ENCODE data around the gene ERBB2. TPM values are rescaled to one million over a fixed set of nuclear protein-coding genes. Genes with fewer than 3 reads are reported as not detected.

Gene ERBB2
- 10 to 100 TPM in 3 of 4 donors, 1 to 10 TPM in 1; 8.5 to 13.2 (median 12.3) TPM for total RNA-seq

DNA sequence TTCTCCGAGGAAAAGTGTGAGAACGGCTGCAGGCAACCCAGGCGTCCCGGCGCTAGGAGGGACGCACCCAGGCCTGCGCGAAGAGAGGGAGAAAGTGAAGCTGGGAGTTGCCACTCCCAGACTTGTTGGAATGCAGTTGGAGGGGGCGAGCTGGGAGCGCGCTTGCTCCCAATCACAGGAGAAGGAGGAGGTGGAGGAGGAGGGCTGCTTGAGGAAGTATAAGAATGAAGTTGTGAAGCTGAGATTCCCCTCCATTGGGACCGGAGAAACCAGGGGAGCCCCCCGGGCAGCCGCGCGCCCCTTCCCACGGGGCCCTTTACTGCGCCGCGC, at the start of gene ERBB2:
Gene ERBB2, plus strand, starts transcription at position 247 of the 330 bp plus-strand sequence. CDS start 175 bp downstream, outside the sequence.
- TF ChIP-seq, protein P1, sequence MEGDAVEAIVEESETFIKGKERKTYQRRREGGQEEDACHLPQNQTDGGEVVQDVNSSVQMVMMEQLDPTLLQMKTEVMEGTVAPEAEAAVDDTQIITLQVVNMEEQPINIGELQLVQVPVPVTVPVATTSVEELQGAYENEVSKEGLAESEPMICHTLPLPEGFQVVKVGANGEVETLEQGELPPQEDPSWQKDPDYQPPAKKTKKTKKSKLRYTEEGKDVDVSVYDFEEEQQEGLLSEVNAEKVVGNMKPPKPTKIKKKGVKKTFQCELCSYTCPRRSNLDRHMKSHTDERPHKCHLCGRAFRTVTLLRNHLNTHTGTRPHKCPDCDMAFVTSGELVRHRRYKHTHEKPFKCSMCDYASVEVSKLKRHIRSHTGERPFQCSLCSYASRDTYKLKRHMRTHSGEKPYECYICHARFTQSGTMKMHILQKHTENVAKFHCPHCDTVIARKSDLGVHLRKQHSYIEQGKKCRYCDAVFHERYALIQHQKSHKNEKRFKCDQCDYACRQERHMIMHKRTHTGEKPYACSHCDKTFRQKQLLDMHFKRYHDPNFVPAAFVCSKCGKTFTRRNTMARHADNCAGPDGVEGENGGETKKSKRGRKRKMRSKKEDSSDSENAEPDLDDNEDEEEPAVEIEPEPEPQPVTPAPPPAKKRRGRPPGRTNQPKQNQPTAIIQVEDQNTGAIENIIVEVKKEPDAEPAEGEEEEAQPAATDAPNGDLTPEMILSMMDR (IDR thresholded peaks at IDR 0.05; ENCODE audit: low read depth), result no peak

DNA sequence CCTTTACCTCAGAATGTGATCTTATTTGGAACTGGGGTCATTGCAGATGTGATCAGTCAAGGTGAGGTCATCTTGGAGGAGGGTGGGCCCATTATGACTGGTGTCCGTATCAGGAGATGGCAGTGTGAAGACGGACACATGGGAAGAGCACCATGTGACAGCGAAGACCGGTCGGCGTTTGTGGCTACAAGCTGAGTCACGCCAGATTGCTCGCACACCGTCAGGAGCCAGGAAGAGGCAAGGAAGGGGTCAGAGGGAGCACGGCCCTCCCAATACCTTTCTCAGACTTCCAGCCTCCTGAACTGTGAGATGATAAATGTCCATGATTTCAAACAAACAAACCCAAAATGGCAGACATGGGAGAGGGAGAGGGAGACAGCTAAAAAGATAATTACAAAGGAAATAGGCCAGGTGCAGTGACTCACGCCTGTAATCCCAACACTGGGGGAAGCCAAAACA, 49.7 kb upstream of the ERBB2 start:
- TF ChIP-seq, protein P1 (IDR thresholded peaks at IDR 0.05; ENCODE audit: low read depth), result no peak

DNA sequence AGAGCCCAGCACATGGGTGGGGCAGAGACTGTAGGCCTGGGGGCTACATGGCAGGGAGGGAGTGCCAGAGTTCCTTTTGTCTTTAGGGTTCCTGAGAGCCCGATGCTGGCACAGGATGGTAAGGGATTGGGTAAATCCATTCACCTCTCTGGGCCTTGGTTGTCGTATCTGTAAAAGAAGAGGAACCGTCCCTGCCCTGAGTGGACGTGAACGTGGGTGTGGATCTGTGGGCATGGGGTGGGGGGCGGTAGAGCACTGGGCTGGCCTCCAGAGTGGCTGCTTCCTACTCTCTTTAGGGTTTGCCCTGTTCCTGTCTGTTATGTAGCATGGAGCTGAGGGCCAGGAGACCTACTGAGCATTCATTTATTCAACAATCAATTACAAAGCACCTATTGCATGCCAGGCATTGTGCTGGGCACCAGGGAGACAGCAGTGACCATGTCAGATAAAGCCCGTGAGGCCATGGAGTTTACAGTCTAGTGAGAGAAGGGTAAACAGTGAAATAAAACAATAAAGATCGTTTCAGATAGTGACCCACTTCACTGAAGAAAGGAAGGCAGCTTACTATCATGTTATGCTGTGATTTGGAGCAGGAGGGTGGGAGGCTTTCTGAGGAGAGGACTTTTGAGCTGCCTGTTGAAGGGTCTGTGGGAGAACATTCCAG, 47.8 kb upstream of the ERBB2 start:
- TF ChIP-seq, protein P1 (IDR thresholded peaks at IDR 0.05; ENCODE audit: low read depth), result no peak

DNA sequence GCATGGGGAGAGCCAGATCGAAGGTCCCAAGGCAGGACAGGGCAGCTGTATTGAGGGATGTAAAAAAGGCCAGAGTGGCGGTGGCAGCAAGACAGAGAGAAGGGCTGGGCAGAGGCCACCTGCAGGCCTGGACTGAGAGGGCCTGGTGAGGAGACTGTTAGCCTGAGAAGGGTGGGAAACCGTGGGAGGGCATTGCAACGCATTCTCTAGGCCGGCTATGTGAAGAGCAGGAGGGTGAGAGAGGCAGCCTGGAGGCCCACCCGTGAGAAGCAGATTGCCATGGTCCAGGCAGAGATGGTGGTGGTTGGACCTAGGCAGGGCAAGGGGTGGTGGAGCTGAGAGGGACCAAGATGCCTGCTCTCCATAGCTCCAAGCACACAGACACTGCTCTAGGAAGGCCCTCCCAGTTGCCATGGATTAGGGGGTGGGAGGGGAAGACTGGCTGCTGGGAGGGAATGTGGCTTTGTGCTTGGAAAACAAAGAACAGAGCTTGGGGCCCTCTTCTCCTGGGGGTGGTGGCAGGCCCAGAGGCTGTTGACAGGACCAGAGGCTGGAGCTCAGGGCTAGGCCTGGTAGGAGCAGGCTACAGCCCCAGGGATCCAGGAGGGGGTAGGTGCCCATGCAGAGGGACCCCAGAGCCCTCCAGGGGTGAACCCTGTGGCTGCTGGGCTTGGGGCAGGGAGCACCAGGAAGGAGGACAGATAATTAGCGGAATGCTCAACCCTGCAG, 47.1 kb upstream of the ERBB2 start:
- TF ChIP-seq, protein P1 (IDR thresholded peaks at IDR 0.05; ENCODE audit: low read depth), result no peak

DNA sequence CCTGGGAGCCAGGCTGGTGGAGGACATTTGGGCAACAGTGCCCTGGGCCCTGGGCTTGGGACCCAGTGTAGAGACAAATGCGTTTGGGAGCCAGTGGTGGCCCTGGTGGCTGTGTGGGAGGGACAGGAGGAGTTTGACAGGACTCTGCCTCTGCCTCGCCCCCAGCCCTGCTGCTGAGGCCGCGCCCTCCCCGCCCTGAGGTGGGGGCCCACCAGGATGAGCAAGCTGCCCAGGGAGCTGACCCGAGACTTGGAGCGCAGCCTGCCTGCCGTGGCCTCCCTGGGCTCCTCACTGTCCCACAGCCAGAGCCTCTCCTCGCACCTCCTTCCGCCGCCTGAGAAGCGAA, 46.6 kb upstream of the ERBB2 start:
- TF ChIP-seq, protein P1 (IDR thresholded peaks at IDR 0.05; ENCODE audit: low read depth), result no peak

DNA sequence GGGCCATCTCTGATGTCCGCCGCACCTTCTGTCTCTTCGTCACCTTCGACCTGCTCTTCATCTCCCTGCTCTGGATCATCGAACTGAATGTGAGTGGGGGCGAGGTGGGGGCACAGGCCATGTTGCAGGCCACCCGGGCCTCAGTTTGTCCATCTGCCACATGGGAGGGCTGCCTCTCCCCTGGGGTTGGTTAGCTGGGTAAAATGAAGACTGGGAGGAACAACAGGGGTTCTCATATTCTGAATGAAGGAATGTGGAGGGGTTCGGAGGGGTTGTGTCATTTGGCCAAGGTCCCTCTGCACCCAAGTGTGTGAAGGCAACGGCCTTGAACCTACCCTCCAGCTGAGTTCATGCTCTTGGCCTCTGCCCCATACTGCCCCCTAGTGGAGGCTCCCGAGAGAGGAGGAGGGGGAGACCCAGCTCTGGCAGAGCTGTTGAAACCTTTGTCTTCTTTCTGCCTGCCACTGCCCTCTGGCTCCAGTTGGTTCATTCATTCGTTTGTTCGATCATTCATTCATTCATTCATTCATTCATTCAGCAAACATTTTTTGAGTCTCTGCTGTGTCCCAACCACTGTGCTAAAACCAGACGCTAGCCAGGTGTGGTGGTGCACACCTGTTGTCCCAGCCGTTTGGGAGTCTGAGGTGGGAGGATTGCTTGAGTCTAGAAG, 46.1 kb upstream of the ERBB2 start:
- TF ChIP-seq, protein P1 (IDR thresholded peaks at IDR 0.05; ENCODE audit: low read depth), result no peak

DNA sequence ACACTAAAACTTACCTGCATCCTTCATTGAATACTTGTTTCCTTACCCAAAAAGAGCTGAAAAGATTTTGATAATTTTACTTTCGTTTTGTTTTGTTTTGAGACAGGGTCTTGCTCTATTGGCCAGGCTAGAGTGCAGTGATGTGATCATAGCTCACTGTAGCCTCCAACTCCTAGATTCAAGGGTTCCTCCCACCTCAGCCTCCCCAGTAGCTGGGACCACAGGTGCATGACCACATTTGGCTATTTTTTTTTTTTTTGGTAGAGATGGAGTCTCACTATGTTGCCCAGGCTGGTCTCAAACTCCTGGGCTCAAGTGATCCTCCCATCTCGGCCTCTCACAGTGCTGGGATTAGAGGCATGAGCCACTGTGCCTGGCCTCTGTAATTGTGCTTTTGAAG, 44.8 kb upstream of the ERBB2 start:
- TF ChIP-seq, protein P1 (IDR thresholded peaks at IDR 0.05; ENCODE audit: low read depth), result no peak
